Liver (tissue), 9 donors: ENCODE data around the gene E2F4. TPM values are rescaled to one million over a fixed set of nuclear protein-coding genes. Genes with fewer than 3 reads are reported as not detected.

Source experiments
- DNase-seq: peaks from one replicate; pipeline ENCODE4 v3.0.0-alpha.2; 2017; ENCODE audit warnings: low spot score
- H3K27ac ChIP-seq, 2 donors: one replicate each; pipeline ENCODE4 v1.7.0; 2013; ENCODE audit warnings: inconsistent platforms in 2 of 2, low read length in 2 of 2, control low read depth in 1 of 2, low read depth in 1 of 2, mild to moderate bottlenecking in 1 of 2
- H3K27me3 ChIP-seq, 4 donors: one replicate each; pipeline versions ENCODE4 v1.6.1 to v1.7.0; 2013; ENCODE audit warnings: low read length in 3 of 4, inconsistent platforms in 1 of 4, mild to moderate bottlenecking in 1 of 4, moderate library complexity in 1 of 4; ENCODE audit not compliant: control insufficient read depth in 4 of 4, insufficient read depth in 4 of 4
- H3K36me3 ChIP-seq, 4 donors: one replicate each; pipeline versions ENCODE4 v1.6.1 to v1.7.0; 2013; ENCODE audit warnings: low read length in 3 of 4, mild to moderate bottlenecking in 3 of 4, low read depth in 1 of 4, moderate library complexity in 1 of 4; ENCODE audit not compliant: control insufficient read depth in 4 of 4, insufficient read depth in 3 of 4
- H3K4me1 ChIP-seq, 4 donors: one replicate each; pipeline versions ENCODE4 v1.6.1 to v1.7.0; 2013; ENCODE audit warnings: low read length in 3 of 4, mild to moderate bottlenecking in 3 of 4, moderate library complexity in 1 of 4; ENCODE audit not compliant: control insufficient read depth in 4 of 4, insufficient read depth in 4 of 4
- H3K4me3 ChIP-seq, 3 donors: one replicate each; pipeline versions ENCODE4 v1.6.1 to v1.7.0; 2013; ENCODE audit warnings: low read length in 3 of 3, control low read depth in 1 of 3, low read depth in 1 of 3, mild to moderate bottlenecking in 1 of 3
- H3K9ac ChIP-seq, 2 donors: one replicate each; pipeline ENCODE4 v1.7.0; 2013; ENCODE audit warnings: low read length in 2 of 2, mild to moderate bottlenecking in 2 of 2, moderate library complexity in 2 of 2, control low read depth in 1 of 2, low read depth in 1 of 2
- H3K9me3 ChIP-seq, 4 donors: one replicate each; pipeline versions ENCODE4 v1.6.1 to v1.7.0; 2013; ENCODE audit warnings: low read length in 3 of 4; ENCODE audit not compliant: control insufficient read depth in 4 of 4
- EGR1 ChIP-seq, 2 donors: IDR thresholded peaks; 2 replicates each; pipeline ENCODE4 v1.6.1; 2016 to 2018; ENCODE audit warnings: antibody characterized with exemption in 2 of 2, low read depth in 2 of 2
- FOXA1 ChIP-seq: IDR thresholded peaks from 2 replicates; pipeline ENCODE4 v1.6.1; 2016; ENCODE audit warnings: antibody characterized with exemption
- FOXA2 ChIP-seq: IDR thresholded peaks from 2 replicates; pipeline ENCODE4 v1.6.1; 2016; ENCODE audit warnings: antibody characterized with exemption
- GABPA ChIP-seq, 2 donors: IDR thresholded peaks in 1 of 2; conservative IDR thresholded peaks in 1 of 2; 2 replicates each; pipeline ENCODE4 v1.6.1; 2016; ENCODE audit warnings: antibody characterized with exemption in 2 of 2, mild to moderate bottlenecking in 1 of 2, moderate library complexity in 1 of 2
- HNF4A ChIP-seq, 2 donors: conservative IDR thresholded peaks; 2 replicates each; pipeline ENCODE4 v1.6.1; 2016; ENCODE audit warnings: antibody characterized with exemption in 2 of 2, mild to moderate bottlenecking in 2 of 2
- HNF4G ChIP-seq: IDR thresholded peaks from 2 replicates; pipeline ENCODE4 v1.6.1; 2016; ENCODE audit warnings: antibody characterized with exemption
- JUND ChIP-seq, 2 donors: IDR thresholded peaks; 2 replicates each; pipeline ENCODE4 v1.6.1; 2016; ENCODE audit warnings: antibody characterized with exemption in 2 of 2
- NR2F2 ChIP-seq: IDR thresholded peaks from 2 replicates; pipeline ENCODE4 v1.6.1; 2016; ENCODE audit warnings: antibody characterized with exemption
- RAD21 ChIP-seq, 2 donors: IDR thresholded peaks; 2 replicates each; pipeline ENCODE4 v1.6.1; 2016; ENCODE audit warnings: antibody characterized with exemption in 2 of 2, mild to moderate bottlenecking in 2 of 2
- RXRA ChIP-seq, 2 donors: IDR thresholded peaks; 2 replicates each; pipeline ENCODE4 v1.6.1; 2017 to 2018; ENCODE audit warnings: antibody characterized with exemption in 2 of 2, mild to moderate bottlenecking in 1 of 2
- SP1 ChIP-seq: IDR thresholded peaks from 2 replicates; pipeline ENCODE4 v1.6.1; 2018; ENCODE audit warnings: antibody characterized with exemption, mild to moderate bottlenecking
- TAF1 ChIP-seq: conservative IDR thresholded peaks from 2 replicates; pipeline ENCODE4 v1.6.1; 2016; ENCODE audit warnings: antibody characterized with exemption, mild to moderate bottlenecking
- YY1 ChIP-seq: IDR thresholded peaks from 2 replicates; pipeline ENCODE4 v1.6.1; 2016; ENCODE audit warnings: antibody characterized with exemption, mild to moderate bottlenecking
- WGBS: extraction: QIAGEN DNeasy Blood & Tissue Kit; methylation state at CpG from one replicate; pipeline ENCODE4 v1.1.7; 2013; 5-methylcytosine and 5-hydroxymethylcytosine counted together
- polyA plus RNA-seq, 2 donors: library from polyadenylated mRNA; stranded (reverse) in 1 of 2; unstranded in 1 of 2; fragments of 200-250 nt in 1 of 2; fragments of >200 nt in 1 of 2; fragmentation: Nextera tagmentation in 1 of 2; extraction: Ambion mirVana in 1 of 2; gene quantifications; one replicate each; pipeline versions ENCODE4 v1.2.1 to v1.2.3, GENCODE V29; 2013 to 2015
- total RNA-seq, 2 donors: library from RNA; depleted of rRNA; stranded (reverse); fragments of >200 nt; gene quantifications; one replicate each; pipeline ENCODE4 v1.2.3, GENCODE V29; 2014
- TF ChIP-seq, protein P1 (sequence below): fragments of 150-350 bp; IDR thresholded peaks from 2 replicates; pipeline ENCODE4 v1.5.1; 2017; ENCODE audit warnings: improper control_type of control experiment, low read depth, low read length; ENCODE audit not compliant: missing input control
- TF ChIP-seq, protein P2 (sequence below): IDR thresholded peaks from 2 replicates; pipeline ENCODE4 v1.6.1; 2016; ENCODE audit warnings: antibody characterized with exemption
- TF ChIP-seq, protein P3 (sequence below): IDR thresholded peaks from 2 replicates; pipeline ENCODE4 v1.6.1; 2016; ENCODE audit warnings: antibody characterized with exemption
- TF ChIP-seq, protein P4 (sequence below): IDR thresholded peaks from 2 replicates; pipeline ENCODE4 v1.6.1; 2016; ENCODE audit warnings: antibody characterized with exemption
- TF ChIP-seq, protein P5 (sequence below): IDR thresholded peaks from 2 replicates; pipeline ENCODE4 v1.6.1; 2016; ENCODE audit warnings: antibody characterized with exemption, mild to moderate bottlenecking
- donor health status: healthy.
- donor health status: healthy.
- donor health status: healthy.
- donor health status: healthy.
- donor health status: healthy.

E2F4 gene
- total and polyA plus RNA-seq, 4 donors, result 18.1 to 107 (median 30.0) TPM

DNA sequence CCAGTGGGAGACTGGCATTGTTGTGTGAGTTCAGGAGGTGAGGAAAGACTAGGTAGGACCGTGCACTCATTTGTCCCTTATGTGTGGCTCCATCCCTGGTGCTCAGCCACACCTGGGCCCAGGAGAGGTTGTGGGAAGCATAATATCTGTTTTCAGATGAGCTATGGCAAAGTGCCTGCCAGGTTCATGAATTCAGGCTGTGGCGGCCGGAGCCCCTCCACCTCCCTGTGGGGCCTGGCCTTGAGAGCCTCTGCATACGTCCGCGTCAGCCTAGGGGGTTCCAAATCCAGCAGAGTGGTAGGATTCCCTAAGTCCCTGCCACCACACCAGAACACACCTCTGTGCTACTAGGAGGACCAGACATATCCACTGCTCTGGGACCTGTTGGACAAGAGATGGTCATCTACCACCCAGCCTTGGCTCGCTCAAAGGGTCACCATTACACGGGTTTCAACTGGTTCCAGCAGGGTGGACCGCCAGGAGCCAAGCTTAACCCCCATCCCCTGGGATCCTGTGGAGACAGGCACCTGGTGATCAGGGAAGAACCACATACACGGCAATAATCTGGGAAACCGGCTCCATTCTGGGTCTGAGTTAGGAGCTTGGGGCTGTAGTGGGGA lies 43.2 kb upstream of the E2F4 start:
- Histone ChIP-seq H3K9ac (no peak overlapping the region), H3K4me1 (peaks cover 3 to 13% (median 8%) of the 10 kb centered on the region in 4 donors), H3K4me3 (no peak overlapping the region), H3K27ac (no peak overlapping the region), H3K27me3 (no peaks in the 10 kb centered on the region), H3K36me3 (peaks cover 22 to 48% (median 42%) of the 10 kb centered on the region in 4 donors), H3K9me3 (no peaks in the 10 kb centered on the region)
- no peak for DNase-seq
- TF ChIP-seq EGR1 (IDR thresholded peaks at IDR 0.05; ENCODE audit: low read depth in 2 of 2) (no peak), NR2F2 (no peak), FOXA2 (no peak), HNF4G (no peak), TAF1 (no peak), GABPA (IDR thresholded peaks at IDR 0.05 in 1 of 2, conservative IDR thresholded peaks at IDR 0.05 in 1 of 2) (no peak), RAD21 (IDR thresholded peaks at IDR 0.05) (no peak), RXRA (IDR thresholded peaks at IDR 0.05) (no peak), JUND (IDR thresholded peaks at IDR 0.05) (no peak), YY1 (no peak), FOXA1 (no peak), HNF4A (conservative IDR thresholded peaks at IDR 0.05) (no peak), SP1 (no peak)
- TF ChIP-seq, protein P1, sequence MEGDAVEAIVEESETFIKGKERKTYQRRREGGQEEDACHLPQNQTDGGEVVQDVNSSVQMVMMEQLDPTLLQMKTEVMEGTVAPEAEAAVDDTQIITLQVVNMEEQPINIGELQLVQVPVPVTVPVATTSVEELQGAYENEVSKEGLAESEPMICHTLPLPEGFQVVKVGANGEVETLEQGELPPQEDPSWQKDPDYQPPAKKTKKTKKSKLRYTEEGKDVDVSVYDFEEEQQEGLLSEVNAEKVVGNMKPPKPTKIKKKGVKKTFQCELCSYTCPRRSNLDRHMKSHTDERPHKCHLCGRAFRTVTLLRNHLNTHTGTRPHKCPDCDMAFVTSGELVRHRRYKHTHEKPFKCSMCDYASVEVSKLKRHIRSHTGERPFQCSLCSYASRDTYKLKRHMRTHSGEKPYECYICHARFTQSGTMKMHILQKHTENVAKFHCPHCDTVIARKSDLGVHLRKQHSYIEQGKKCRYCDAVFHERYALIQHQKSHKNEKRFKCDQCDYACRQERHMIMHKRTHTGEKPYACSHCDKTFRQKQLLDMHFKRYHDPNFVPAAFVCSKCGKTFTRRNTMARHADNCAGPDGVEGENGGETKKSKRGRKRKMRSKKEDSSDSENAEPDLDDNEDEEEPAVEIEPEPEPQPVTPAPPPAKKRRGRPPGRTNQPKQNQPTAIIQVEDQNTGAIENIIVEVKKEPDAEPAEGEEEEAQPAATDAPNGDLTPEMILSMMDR, result no peak
- TF ChIP-seq, protein P2, sequence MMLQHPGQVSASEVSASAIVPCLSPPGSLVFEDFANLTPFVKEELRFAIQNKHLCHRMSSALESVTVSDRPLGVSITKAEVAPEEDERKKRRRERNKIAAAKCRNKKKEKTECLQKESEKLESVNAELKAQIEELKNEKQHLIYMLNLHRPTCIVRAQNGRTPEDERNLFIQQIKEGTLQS, result no peak
- TF ChIP-seq, protein P3, sequence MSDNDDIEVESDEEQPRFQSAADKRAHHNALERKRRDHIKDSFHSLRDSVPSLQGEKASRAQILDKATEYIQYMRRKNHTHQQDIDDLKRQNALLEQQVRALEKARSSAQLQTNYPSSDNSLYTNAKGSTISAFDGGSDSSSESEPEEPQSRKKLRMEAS, result no peak
- TF ChIP-seq, protein P4, sequence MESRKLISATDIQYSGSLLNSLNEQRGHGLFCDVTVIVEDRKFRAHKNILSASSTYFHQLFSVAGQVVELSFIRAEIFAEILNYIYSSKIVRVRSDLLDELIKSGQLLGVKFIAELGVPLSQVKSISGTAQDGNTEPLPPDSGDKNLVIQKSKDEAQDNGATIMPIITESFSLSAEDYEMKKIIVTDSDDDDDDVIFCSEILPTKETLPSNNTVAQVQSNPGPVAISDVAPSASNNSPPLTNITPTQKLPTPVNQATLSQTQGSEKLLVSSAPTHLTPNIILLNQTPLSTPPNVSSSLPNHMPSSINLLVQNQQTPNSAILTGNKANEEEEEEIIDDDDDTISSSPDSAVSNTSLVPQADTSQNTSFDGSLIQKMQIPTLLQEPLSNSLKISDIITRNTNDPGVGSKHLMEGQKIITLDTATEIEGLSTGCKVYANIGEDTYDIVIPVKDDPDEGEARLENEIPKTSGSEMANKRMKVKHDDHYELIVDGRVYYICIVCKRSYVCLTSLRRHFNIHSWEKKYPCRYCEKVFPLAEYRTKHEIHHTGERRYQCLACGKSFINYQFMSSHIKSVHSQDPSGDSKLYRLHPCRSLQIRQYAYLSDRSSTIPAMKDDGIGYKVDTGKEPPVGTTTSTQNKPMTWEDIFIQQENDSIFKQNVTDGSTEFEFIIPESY, result no peak
- TF ChIP-seq, protein P5, sequence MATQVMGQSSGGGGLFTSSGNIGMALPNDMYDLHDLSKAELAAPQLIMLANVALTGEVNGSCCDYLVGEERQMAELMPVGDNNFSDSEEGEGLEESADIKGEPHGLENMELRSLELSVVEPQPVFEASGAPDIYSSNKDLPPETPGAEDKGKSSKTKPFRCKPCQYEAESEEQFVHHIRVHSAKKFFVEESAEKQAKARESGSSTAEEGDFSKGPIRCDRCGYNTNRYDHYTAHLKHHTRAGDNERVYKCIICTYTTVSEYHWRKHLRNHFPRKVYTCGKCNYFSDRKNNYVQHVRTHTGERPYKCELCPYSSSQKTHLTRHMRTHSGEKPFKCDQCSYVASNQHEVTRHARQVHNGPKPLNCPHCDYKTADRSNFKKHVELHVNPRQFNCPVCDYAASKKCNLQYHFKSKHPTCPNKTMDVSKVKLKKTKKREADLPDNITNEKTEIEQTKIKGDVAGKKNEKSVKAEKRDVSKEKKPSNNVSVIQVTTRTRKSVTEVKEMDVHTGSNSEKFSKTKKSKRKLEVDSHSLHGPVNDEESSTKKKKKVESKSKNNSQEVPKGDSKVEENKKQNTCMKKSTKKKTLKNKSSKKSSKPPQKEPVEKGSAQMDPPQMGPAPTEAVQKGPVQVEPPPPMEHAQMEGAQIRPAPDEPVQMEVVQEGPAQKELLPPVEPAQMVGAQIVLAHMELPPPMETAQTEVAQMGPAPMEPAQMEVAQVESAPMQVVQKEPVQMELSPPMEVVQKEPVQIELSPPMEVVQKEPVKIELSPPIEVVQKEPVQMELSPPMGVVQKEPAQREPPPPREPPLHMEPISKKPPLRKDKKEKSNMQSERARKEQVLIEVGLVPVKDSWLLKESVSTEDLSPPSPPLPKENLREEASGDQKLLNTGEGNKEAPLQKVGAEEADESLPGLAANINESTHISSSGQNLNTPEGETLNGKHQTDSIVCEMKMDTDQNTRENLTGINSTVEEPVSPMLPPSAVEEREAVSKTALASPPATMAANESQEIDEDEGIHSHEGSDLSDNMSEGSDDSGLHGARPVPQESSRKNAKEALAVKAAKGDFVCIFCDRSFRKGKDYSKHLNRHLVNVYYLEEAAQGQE, result no peak
- 92% methylated on average over 11 of the region's 11 CpGs for WGBS
